A549 (cell line): Measurements from ENCODE around the gene TBR1. TPM values are rescaled to one million over a fixed set of nuclear protein-coding genes. Genes with fewer than 3 reads are reported as not detected.

ENCODE experiments used
- ATAC-seq, 2 experiments: fragments of 200-7000 bp in 1 of 2; fragments of >200 bp in 1 of 2; cut with Nextera tagmentation in 1 of 2; cut with Tn5 transposase in 1 of 2; 3 replicates each; pipeline versions ENCODE4 v1.8.0 to v1.9.1; 2018 to 2020; ENCODE audit warnings: mild to moderate bottlenecking in 1 of 2, moderate library complexity in 1 of 2
- CTCF ChIA-PET: fragments of 300-600 bp; sonication (Branson Sonifier 250); formaldehyde crosslinking; extraction: SDS; loops from one replicate; lab custom pipeline; 2021; ENCODE audit warnings: antibody characterized with exemption, inconsistent platforms; lab: Yijun Ruan, JAX
- POLR2A ChIA-PET: fragments of 350-600 bp; formaldehyde crosslinking; extraction: SDS; loops from one replicate; lab custom pipeline; 2021; ENCODE audit warnings: antibody characterized with exemption, inconsistent platforms; lab: Yijun Ruan, JAX
- DNase-seq, 2 experiments: peaks; one replicate each; pipeline versions ENCODE4 v3.0.0 to v3.0.0-alpha.2; 2011 to 2016; ENCODE audit warnings: low read depth in 1 of 2, low spot score in 1 of 2
- FAIRE-seq: peaks from 2 replicates; lab custom pipeline; 2011; peaks lifted over from hg19 to GRCh38; lab: Jason Lieb, UNC
- H3K27ac ChIP-seq, 2 experiments: fragments of >200 bp; sonication (Bioruptor Twin); formaldehyde crosslinking; 3 replicates each; pipeline ENCODE4 v1.5.1; 2016 to 2017
- H3K4me1 ChIP-seq: fragments of >200 bp; sonication (Bioruptor Twin); formaldehyde crosslinking; 3 replicates; pipeline ENCODE4 v1.6.1; 2016
- H3K4me2 ChIP-seq: fragments of >200 bp; sonication (Bioruptor Twin); formaldehyde crosslinking; 3 replicates; pipeline ENCODE4 v1.6.1; 2016
- H3K4me3 ChIP-seq: fragments of >200 bp; sonication (Bioruptor Twin); formaldehyde crosslinking; 3 replicates; pipeline ENCODE4 v1.5.1; 2016
- H3K9me3 ChIP-seq: fragments of >200 bp; sonication (Bioruptor Twin); formaldehyde crosslinking; 3 replicates; pipeline ENCODE4 v1.6.1; 2016
- BHLHE40 ChIP-seq: IDR thresholded peaks from 2 replicates; pipeline ENCODE4 v1.6.1; 2012; ENCODE audit warnings: low read depth, low read length, inconsistent platforms
- CHD2 ChIP-seq: fragments of 150-350 bp; IDR thresholded peaks from 2 replicates; pipeline ENCODE4 v1.6.1; 2014; ENCODE audit warnings: low read length; ENCODE audit not compliant: partially characterized antibody
- HDAC2 ChIP-seq: fragments of 200-600 bp; sonication (generic); IDR thresholded peaks from 2 replicates; pipeline ENCODE4 v1.6.1; 2016
- HOXA7 ChIP-seq: fragments of 250-450 bp; sonication (Bioruptor Pico); IDR thresholded peaks from 2 replicates; pipeline ENCODE4 v1.5.0; 2020; ENCODE audit warnings: mild to moderate bottlenecking, moderate library complexity
- HOXB5 ChIP-seq: fragments of 250-450 bp; sonication (Bioruptor Pico); IDR thresholded peaks from 2 replicates; pipeline ENCODE4 v1.5.0; 2020; ENCODE audit warnings: mild to moderate bottlenecking, moderate library complexity
- JUNB ChIP-seq: fragments of >200 bp; sonication (Bioruptor Twin); formaldehyde crosslinking; IDR thresholded peaks from 2 replicates; pipeline ENCODE4 v1.6.1; 2016
- KDM1A ChIP-seq: fragments of 200-600 bp; sonication (generic); IDR thresholded peaks from 2 replicates; pipeline ENCODE4 v1.6.1; 2016; ENCODE audit warnings: low read depth, mild to moderate bottlenecking
- MAFK ChIP-seq: fragments of 450-650 bp; IDR thresholded peaks from 2 replicates; pipeline ENCODE4 v1.6.1; 2014; ENCODE audit not compliant: partially characterized antibody
- NFE2L2 ChIP-seq: fragments of 150-350 bp; conservative IDR thresholded peaks from 2 replicates; pipeline ENCODE4 v1.6.1; 2014; ENCODE audit warnings: low read length
- NR3C1 ChIP-seq: fragments of >200 bp; sonication (Bioruptor Twin); formaldehyde crosslinking; IDR thresholded peaks from 3 replicates; pipeline ENCODE4 v1.6.1; 2017
- PHF8 ChIP-seq: fragments of 200-600 bp; sonication (generic); IDR thresholded peaks from 2 replicates; pipeline ENCODE4 v1.6.1; 2016; ENCODE audit warnings: low read depth, mild to moderate bottlenecking, antibody characterized with exemption, moderate library complexity, borderline replicate concordance
- POLR2A ChIP-seq: IDR thresholded peaks from 2 replicates; pipeline ENCODE4 v1.6.1; 2012; ENCODE audit warnings: mild to moderate bottlenecking, low read length
- POLR2AphosphoS2 ChIP-seq: conservative IDR thresholded peaks from 2 replicates; pipeline ENCODE4 v1.6.1; 2012; ENCODE audit warnings: low read length, improper control_type of control experiment, inconsistent platforms
- RAD21 ChIP-seq, 2 experiments: fragments of >200 bp in 1 of 2; sonication (Bioruptor Twin) in 1 of 2; formaldehyde crosslinking in 1 of 2; IDR thresholded peaks in 1 of 2; conservative IDR thresholded peaks in 1 of 2; 2 replicates in 1 of 2; 3 replicates in 1 of 2; pipeline ENCODE4 v1.6.1; 2012 to 2018; ENCODE audit warnings: inconsistent platforms in 1 of 2
- RFX5 ChIP-seq: fragments of 450-650 bp; IDR thresholded peaks from 2 replicates; pipeline ENCODE4 v1.7.1; 2014; ENCODE audit warnings: antibody characterized with exemption, mild to moderate bottlenecking, moderate library complexity
- SMC3 ChIP-seq: fragments of >200 bp; sonication (Bioruptor Twin); formaldehyde crosslinking; IDR thresholded peaks from 3 replicates; pipeline ENCODE4 v1.6.1; 2018; ENCODE audit warnings: inconsistent platforms
- SREBF2 ChIP-seq: fragments of 450-650 bp; IDR thresholded peaks from 2 replicates; pipeline ENCODE4 v1.6.1; 2014; ENCODE audit warnings: mild to moderate bottlenecking, moderate library complexity
- TP53 ChIP-seq: fragments of 250-450 bp; sonication (Bioruptor Pico); IDR thresholded peaks from 2 replicates; pipeline ENCODE4 v1.5.0; 2021; ENCODE audit warnings: mild to moderate bottlenecking, moderate library complexity
- ZSCAN20 ChIP-seq: fragments of 250-450 bp; sonication (Bioruptor Pico); IDR thresholded peaks from 2 replicates; pipeline ENCODE4 v1.8.0; 2022; ENCODE audit warnings: mild to moderate bottlenecking, moderate library complexity
- WGBS: methylation state at CpG from one replicate; pipeline ENCODE4 v1.1.6; 2017; ENCODE audit errors: missing lambda C conversion rate; 5-methylcytosine and 5-hydroxymethylcytosine counted together
- polyA plus RNA-seq, 4 experiments: library from polyadenylated mRNA; depleted of rRNA in 3 of 4; stranded (reverse); fragments of >200 nt; fragmentation: RNase III in 1 of 4; extraction: RNeasy Plus Mini Kit Qiagen cat#74134 plus additional on column Dnase treatment in 1 of 4; gene quantifications; 2 replicates in 3 of 4; 3 replicates in 1 of 4; pipeline ENCODE4 v1.2.3, GENCODE V29; 2011 to 2017
- TF ChIP-seq, protein P1 (sequence below): IDR thresholded peaks from 2 replicates; pipeline ENCODE4 v1.6.1; 2012
- TF ChIP-seq, protein P2 (sequence below): fragments of >200 bp; sonication (Bioruptor Twin); formaldehyde crosslinking; IDR thresholded peaks from 2 replicates; pipeline ENCODE4 v1.6.1; 2016
- TF ChIP-seq, protein P3 (sequence below): IDR thresholded peaks from 2 replicates; pipeline ENCODE4 v1.6.1; 2012; ENCODE audit warnings: low read depth, borderline replicate concordance
- TF ChIP-seq, protein P4 (sequence below): fragments of >200 bp; sonication (Bioruptor Twin); formaldehyde crosslinking; IDR thresholded peaks from 3 replicates; pipeline ENCODE4 v1.5.1; 2016
- TF ChIP-seq, protein P5 (sequence below): fragments of 250-450 bp; sonication (Bioruptor Pico); IDR thresholded peaks from 2 replicates; pipeline ENCODE4 v1.5.0; 2020; ENCODE audit warnings: low read depth, mild to moderate bottlenecking, moderate library complexity

TBR1 gene
- polyA plus RNA-seq, 2 of the 4 experiments (the other 2 are of a cell fraction), result 0.01 to 0.09 TPM

DNA sequence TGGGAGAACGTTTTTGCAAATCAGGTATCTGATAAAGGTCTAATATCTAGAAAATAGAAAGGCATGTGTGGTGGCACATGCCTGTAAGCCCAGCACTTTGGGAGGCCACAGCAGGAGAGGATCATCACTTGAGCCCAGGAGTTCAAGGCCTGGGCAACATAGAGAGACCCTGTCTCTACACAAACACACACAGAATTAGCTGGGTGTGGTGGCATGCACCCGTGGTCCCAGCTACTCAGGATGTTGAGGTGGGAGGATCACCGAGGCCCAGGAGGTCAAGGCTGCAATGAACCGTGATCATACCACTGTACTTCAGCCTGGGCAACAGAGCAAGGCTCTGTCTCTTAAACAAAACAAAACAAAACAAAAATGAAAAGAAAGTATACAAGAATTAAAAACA lies 13.8 kb upstream of the TBR1 start (continued):
- TF ChIP-seq, protein P1, sequence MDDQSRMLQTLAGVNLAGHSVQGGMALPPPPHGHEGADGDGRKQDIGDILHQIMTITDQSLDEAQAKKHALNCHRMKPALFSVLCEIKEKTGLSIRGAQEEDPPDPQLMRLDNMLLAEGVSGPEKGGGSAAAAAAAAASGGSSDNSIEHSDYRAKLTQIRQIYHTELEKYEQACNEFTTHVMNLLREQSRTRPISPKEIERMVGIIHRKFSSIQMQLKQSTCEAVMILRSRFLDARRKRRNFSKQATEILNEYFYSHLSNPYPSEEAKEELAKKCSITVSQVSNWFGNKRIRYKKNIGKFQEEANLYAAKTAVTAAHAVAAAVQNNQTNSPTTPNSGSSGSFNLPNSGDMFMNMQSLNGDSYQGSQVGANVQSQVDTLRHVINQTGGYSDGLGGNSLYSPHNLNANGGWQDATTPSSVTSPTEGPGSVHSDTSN, result no peak
- no peak for TF ChIP-seq ZSCAN20
- TF ChIP-seq, protein P2, sequence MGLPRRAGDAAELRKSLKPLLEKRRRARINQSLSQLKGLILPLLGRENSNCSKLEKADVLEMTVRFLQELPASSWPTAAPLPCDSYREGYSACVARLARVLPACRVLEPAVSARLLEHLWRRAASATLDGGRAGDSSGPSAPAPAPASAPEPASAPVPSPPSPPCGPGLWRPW, result no peak

DNA sequence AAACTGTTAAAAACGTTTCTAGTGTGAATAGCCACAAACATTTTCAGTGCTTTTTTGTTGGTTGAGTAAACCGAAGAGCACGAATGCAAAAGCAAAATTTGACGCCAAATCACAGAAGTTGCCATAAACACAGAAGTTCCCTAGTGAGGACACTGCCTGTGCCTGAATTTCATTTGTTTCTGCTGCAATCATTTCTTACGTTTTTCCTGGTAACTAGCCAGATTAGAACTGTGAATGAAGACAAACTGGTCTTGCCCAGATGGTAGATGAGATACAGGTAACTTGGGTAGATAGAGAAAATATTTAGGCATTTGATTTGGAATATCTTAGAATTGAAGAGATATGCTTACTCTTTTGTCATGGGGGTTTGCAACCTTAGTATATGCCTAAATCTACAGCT lies 9.8 kb upstream of the TBR1 start:
- ChIA-PET POLR2A (no interaction called here), CTCF (no interaction called here)
- DNase-seq, result no peak
- no peak overlapping the region for H3K4me2 ChIP-seq
- no peaks in the 10 kb centered on the region for H3K4me1 ChIP-seq
- FAIRE-seq, result no peak
- no peak overlapping the region for H3K27ac ChIP-seq
- no peak for ATAC-seq
- H3K4me3 ChIP-seq, result no peak overlapping the region
- TF ChIP-seq RAD21 (conservative IDR thresholded peaks at IDR 0.05 in 1 of 2, IDR thresholded peaks at IDR 0.05 in 1 of 2), result no peak
- no peak for TF ChIP-seq HOXB5 (CRISPR knock-in tag)
- TF ChIP-seq, protein P3, sequence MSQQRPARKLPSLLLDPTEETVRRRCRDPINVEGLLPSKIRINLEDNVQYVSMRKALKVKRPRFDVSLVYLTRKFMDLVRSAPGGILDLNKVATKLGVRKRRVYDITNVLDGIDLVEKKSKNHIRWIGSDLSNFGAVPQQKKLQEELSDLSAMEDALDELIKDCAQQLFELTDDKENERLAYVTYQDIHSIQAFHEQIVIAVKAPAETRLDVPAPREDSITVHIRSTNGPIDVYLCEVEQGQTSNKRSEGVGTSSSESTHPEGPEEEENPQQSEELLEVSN, result no peak
- TF ChIP-seq SMC3, result no peak
- no peak for TF ChIP-seq ZSCAN20
- TF ChIP-seq, protein P4, sequence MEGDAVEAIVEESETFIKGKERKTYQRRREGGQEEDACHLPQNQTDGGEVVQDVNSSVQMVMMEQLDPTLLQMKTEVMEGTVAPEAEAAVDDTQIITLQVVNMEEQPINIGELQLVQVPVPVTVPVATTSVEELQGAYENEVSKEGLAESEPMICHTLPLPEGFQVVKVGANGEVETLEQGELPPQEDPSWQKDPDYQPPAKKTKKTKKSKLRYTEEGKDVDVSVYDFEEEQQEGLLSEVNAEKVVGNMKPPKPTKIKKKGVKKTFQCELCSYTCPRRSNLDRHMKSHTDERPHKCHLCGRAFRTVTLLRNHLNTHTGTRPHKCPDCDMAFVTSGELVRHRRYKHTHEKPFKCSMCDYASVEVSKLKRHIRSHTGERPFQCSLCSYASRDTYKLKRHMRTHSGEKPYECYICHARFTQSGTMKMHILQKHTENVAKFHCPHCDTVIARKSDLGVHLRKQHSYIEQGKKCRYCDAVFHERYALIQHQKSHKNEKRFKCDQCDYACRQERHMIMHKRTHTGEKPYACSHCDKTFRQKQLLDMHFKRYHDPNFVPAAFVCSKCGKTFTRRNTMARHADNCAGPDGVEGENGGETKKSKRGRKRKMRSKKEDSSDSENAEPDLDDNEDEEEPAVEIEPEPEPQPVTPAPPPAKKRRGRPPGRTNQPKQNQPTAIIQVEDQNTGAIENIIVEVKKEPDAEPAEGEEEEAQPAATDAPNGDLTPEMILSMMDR, result no peak
- TF ChIP-seq CHD2, result no peak
- TF ChIP-seq NR3C1, result no peak
- TF ChIP-seq SREBF2, result no peak
- no peak for TF ChIP-seq BHLHE40
- TF ChIP-seq, protein P5, sequence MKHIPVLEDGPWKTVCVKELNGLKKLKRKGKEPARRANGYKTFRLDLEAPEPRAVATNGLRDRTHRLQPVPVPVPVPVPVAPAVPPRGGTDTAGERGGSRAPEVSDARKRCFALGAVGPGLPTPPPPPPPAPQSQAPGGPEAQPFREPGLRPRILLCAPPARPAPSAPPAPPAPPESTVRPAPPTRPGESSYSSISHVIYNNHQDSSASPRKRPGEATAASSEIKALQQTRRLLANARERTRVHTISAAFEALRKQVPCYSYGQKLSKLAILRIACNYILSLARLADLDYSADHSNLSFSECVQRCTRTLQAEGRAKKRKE (CRISPR knock-in tag), result no peak
- TF ChIP-seq KDM1A, result no peak
- no peak for TF ChIP-seq POLR2AphosphoS2
- no peak for TF ChIP-seq TP53 (CRISPR knock-in tag)
- no peak for TF ChIP-seq RFX5
- TF ChIP-seq JUNB, result no peak
- TF ChIP-seq HOXA7, result no peak
- TF ChIP-seq POLR2A, result no peak
- TF ChIP-seq HDAC2, result no peak
- no peak for TF ChIP-seq PHF8
- no peaks in the 10 kb centered on the region for H3K9me3 ChIP-seq
- WGBS, result 81% methylated on average over 5 of the region's 5 CpGs

DNA sequence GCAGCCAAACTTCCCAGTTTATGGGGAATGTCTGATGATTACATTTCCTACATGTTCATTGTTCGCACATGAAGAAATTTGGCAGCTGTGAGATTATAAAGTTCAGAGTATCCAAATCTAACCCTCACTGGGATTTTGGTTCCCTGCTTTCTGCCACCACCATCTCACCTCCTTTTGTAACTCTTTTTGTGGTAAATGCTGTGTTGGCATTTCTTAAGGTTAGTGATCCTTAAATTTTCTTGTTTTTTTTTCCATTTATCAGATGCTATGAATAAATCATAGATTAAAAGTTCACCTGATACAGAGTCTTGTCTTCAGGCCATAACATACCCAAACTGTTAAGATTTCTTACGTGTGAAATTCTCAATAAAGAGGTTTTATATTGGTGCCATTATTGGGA lies 8.5 kb upstream of the TBR1 start:
- H3K9me3 ChIP-seq, result no peaks in the 10 kb centered on the region
- no peak for ATAC-seq
- H3K27ac ChIP-seq, result no peak overlapping the region
- no peak for DNase-seq
- POLR2A ChIA-PET, result no interaction called here
- no peak for FAIRE-seq
- CTCF ChIA-PET, result no interaction called here
- H3K4me1 ChIP-seq, result no peaks in the 10 kb centered on the region
- TF ChIP-seq NR3C1 (no peak), MAFK (peak; percentile 86), NFE2L2 (no peak)
- WGBS, result 92% methylated on average over 2 of the region's 2 CpGs
- no peak overlapping the region for H3K4me3 ChIP-seq
- H3K4me2 ChIP-seq, result no peak overlapping the region
